SH-SY5Y (cell line): ENCODE measurements around the gene MACO1.

Source experiments
- GATA2 ChIP-seq: IDR thresholded peaks from 2 replicates; pipeline ENCODE4 v1.6.1; 2011; ENCODE audit warnings: mild to moderate bottlenecking, low read depth, low read length
- GATA3 ChIP-seq: IDR thresholded peaks from 2 replicates; pipeline ENCODE4 v1.6.1; 2011; ENCODE audit warnings: low read depth, mild to moderate bottlenecking, low read length, moderate library complexity

DNA sequence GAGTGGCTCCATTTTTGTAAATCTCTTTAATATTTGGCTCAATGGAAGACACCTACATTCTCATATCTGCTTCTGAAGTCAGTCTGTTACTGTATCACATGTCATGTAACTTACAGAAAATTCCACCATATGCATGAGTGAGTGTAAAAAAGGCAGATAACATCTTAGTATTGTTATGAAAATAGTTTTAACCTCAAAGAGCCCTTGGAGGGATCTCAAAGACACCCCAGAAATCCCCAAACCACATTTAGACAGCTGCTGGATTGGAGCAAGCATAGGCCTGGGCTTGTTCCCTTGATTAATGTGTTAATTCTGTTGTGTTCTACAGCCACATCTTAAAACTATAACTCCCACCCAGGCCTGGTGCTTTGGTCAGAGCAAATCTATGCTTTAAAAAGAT is 16.9 kb downstream of the MACO1 start:
- TF ChIP-seq GATA3 = no peak
- no peak for TF ChIP-seq GATA2
